UCSD-AML1 (cell line): ENCODE data around the gene ARPC1B.
A peak's percentile ranks its signal among the peaks of the same experiment; 100 is the strongest.
"Not testable (repeated sequence)": the region's sequence is repeated elsewhere in the genome, so short reads cannot be mapped to it uniquely, and the experiment has no call there.

ENCODE experiments used
- DNase-seq: peaks from one replicate; lab custom pipeline; 2025; ENCODE audit not compliant: unreplicated experiment; lab: John Stamatoyannopoulos, UW

Gene ARPC1B

GRCh38 chr7:99374111-99375064, at the start of gene ARPC1B:
TSS of gene ARPC1B (plus strand) at chr7:99374730. CDS start at chr7:99385715, 10,985 bp downstream.
- DNase-seq, result peak; percentile 78

- DNase-seq, result no peak
Observed at GRCh38 chr7:99325001-99325493, 49.5 kb upstream of the ARPC1B start.

- peak; percentile 87 for DNase-seq
Observed at GRCh38 chr7:99325592-99326407, 48.7 kb upstream of the ARPC1B start, which contains the start of gene ARPC1A. TSS of gene ARPC1A (plus strand) at chr7:99325898. CDS start at chr7:99333354, 7,456 bp downstream.

GRCh38 chr7:99326408-99326782, 48.1 kb upstream of the ARPC1B start:
- no peak for DNase-seq

GRCh38 chr7:99330314-99330961, 44.1 kb upstream of the ARPC1B start:
- not testable (repeated sequence) for DNase-seq

GRCh38 chr7:99331002-99331401, 43.5 kb upstream of the ARPC1B start:
- DNase-seq, result no peak

- no peak for DNase-seq
Observed at GRCh38 chr7:99339595-99339994, 34.9 kb upstream of the ARPC1B start.

- no peak for DNase-seq
Observed at GRCh38 chr7:99340659-99341058, 33.9 kb upstream of the ARPC1B start.

GRCh38 chr7:99344061-99344647, 30.4 kb upstream of the ARPC1B start:
- no peak for DNase-seq

GRCh38 chr7:99350641-99351040, 23.9 kb upstream of the ARPC1B start:
- not testable (repeated sequence) for DNase-seq

- no peak for DNase-seq
Observed at GRCh38 chr7:99352247-99352646, 22.3 kb upstream of the ARPC1B start.

GRCh38 chr7:99355098-99355497, 19.4 kb upstream of the ARPC1B start:
- no peak for DNase-seq

- DNase-seq, result no peak
Observed at GRCh38 chr7:99357701-99358490, 16.6 kb upstream of the ARPC1B start.

- DNase-seq, result not testable (repeated sequence)
Observed at GRCh38 chr7:99358521-99358920, 16.0 kb upstream of the ARPC1B start.

- no peak for DNase-seq
Observed at GRCh38 chr7:99359465-99360154, 14.9 kb upstream of the ARPC1B start.

- no peak for DNase-seq
Observed at GRCh38 chr7:99362801-99363200, 11.7 kb upstream of the ARPC1B start.

GRCh38 chr7:99363286-99363685, 11.2 kb upstream of the ARPC1B start:
- DNase-seq, result no peak

- DNase-seq, result peak; percentile 16
Observed at GRCh38 chr7:99365318-99366141, 9.0 kb upstream of the ARPC1B start.
